Keratinocyte (primary cell): ENCODE measurements around the gene ZNF512B.

ENCODE experiments used
- CTCF ChIP-seq, 3 experiments: IDR thresholded peaks in 1 of 3; conservative IDR thresholded peaks in 1 of 3; optimal IDR thresholded peaks in 1 of 3; 2 replicates in 2 of 3; 3 replicates in 1 of 3; pipeline versions ENCODE3 to v1.5.1; 2011; ENCODE audit warnings: low read length in 3 of 3, mild to moderate bottlenecking in 3 of 3, moderate library complexity in 2 of 3, control low read depth in 1 of 3, inconsistent platforms in 1 of 3; ENCODE audit not compliant: insufficient read depth in 2 of 3; ENCODE audit errors: extremely low read depth in 1 of 3
- EZH2 ChIP-seq: IDR thresholded peaks from one replicate; pipeline ENCODE4 v1.6.1; 2012; ENCODE audit warnings: inconsistent platforms, mild to moderate bottlenecking, low read length, moderate library complexity

GRCh38 chr20:63946986-63947637 is 22.6 kb downstream of the ZNF512B start:
- no peak for TF ChIP-seq CTCF (optimal IDR thresholded peaks at IDR 0.05 in 1 of 3, IDR thresholded peaks at IDR 0.05 in 1 of 3, conservative IDR thresholded peaks at IDR 0.05 in 1 of 3; ENCODE audit: extremely low read depth in 1 of 3, insufficient read depth in 2 of 3, low read length in 3 of 3)
- no peak for TF ChIP-seq EZH2
